Measurements from ENCODE around the gene NHSL2.

DNA sequence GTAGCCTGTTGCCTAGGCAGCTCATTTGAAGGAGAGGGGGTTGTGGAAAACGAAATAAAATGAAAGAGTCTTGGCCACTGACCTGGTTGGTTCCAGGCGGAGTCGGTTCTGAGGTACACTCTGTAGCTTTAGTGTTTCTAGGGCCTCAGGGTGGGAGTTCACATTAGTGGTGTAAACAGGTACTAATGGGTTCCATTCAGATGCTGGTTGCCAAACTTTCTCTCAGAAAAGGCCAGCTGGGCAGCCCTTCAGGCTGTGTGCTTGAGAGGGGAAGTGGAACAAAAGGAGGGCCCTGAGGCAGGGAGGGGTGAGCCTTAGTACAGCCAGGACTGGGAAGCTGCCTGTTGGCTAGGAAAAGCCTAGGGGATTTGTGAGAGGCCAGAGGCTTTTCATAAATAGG lies 24.8 kb downstream of the NHSL2 start:
- no peak for TF ChIP-seq CTCF (conservative IDR thresholded peaks at IDR 0.05; ENCODE audit: low read length)
- no peak for TF ChIP-seq EZH2phosphoT487 (IDR thresholded peaks at IDR 0.05; ENCODE audit: borderline replicate concordance, low read depth, low read length)
